Stimulated activated naive CD4-positive, alpha-beta T cell (primary cell): Measurements from ENCODE around the gene SPPL3.
"Not testable (repeated sequence)": the region's sequence is repeated elsewhere in the genome, so short reads cannot be mapped to it uniquely, and the experiment has no call there.

ENCODE experiments used
- DNase-seq, 6 experiments: peaks; one replicate each; lab custom pipeline; 2025; lab: John Stamatoyannopoulos, UW

Gene SPPL3

GRCh38 chr12:120904197-120904773, at the start of gene SPPL3:
SPPL3 (minus strand) TSS chr12:120904358; CDS start chr12:120903867, 491 bp downstream.
- DNase-seq = peak; percentile 76 to 91 (median 84)

- DNase-seq = no peak
Measured at GRCh38 chr12:120950807-120951206, 46.6 kb upstream of the SPPL3 start.

- DNase-seq = not testable (repeated sequence)
Measured at GRCh38 chr12:120950260-120950799, 46.2 kb upstream of the SPPL3 start.

GRCh38 chr12:120945516-120945915, 41.4 kb upstream of the SPPL3 start:
- not testable (repeated sequence) for DNase-seq

GRCh38 chr12:120944645-120945217, 40.6 kb upstream of the SPPL3 start:
- DNase-seq = peak; percentile 17 to 63 (median 35)

GRCh38 chr12:120943482-120943881, 39.3 kb upstream of the SPPL3 start:
- DNase-seq = no peak

GRCh38 chr12:120941846-120942405, 37.8 kb upstream of the SPPL3 start:
- DNase-seq = no peak

GRCh38 chr12:120941412-120941811, 37.3 kb upstream of the SPPL3 start:
- DNase-seq = no peak

GRCh38 chr12:120940799-120941198, 36.6 kb upstream of the SPPL3 start:
- no peak for DNase-seq

GRCh38 chr12:120940006-120940405, 35.8 kb upstream of the SPPL3 start:
- no peak for DNase-seq

- DNase-seq = no peak
Measured at GRCh38 chr12:120939523-120939922, 35.4 kb upstream of the SPPL3 start.

- DNase-seq = no peak
Measured at GRCh38 chr12:120938496-120938895, 34.3 kb upstream of the SPPL3 start.

- no peak for DNase-seq
Measured at GRCh38 chr12:120936197-120936596, 32.0 kb upstream of the SPPL3 start.

GRCh38 chr12:120933786-120934185, 29.6 kb upstream of the SPPL3 start:
- DNase-seq = no peak

- no peak for DNase-seq
Measured at GRCh38 chr12:120932956-120933526, 28.9 kb upstream of the SPPL3 start.

- no peak for DNase-seq
Measured at GRCh38 chr12:120932058-120932457, 27.9 kb upstream of the SPPL3 start.

- no peak for DNase-seq
Measured at GRCh38 chr12:120930032-120930431, 25.9 kb upstream of the SPPL3 start.

GRCh38 chr12:120928864-120929652, 24.9 kb upstream of the SPPL3 start:
- DNase-seq = no peak

GRCh38 chr12:120925740-120926563, 21.8 kb upstream of the SPPL3 start:
- DNase-seq = no peak

- no peak for DNase-seq
Measured at GRCh38 chr12:120922279-120922678, 18.1 kb upstream of the SPPL3 start.

- DNase-seq = no peak
Measured at GRCh38 chr12:120921637-120922036, 17.5 kb upstream of the SPPL3 start.
